HCT116 (cell line): ENCODE measurements around the gene SHISA6. TPM values are rescaled to one million over a fixed set of nuclear protein-coding genes. Genes with fewer than 3 reads are reported as not detected.

Source experiments
- ATAC-seq: fragments of 200-7000 bp; cut with Tn5 transposase; 2 replicates; pipeline ENCODE4 v1.9.1; 2020; ENCODE audit warnings: mild to moderate bottlenecking, moderate library complexity
- BruUV-seq: library from RNA; stranded (reverse); fragments of 400-500 nt; replicated peaks from 2 replicates; lab custom pipeline; 2021; lab: Mats Ljungman, UMichigan
- CTCF ChIA-PET: fragments of 300-600 bp; sonication (Branson Sonifier 250); formaldehyde crosslinking; loops from one replicate; lab custom pipeline; 2021; ENCODE audit warnings: antibody characterized with exemption; lab: Charles Lee
- POLR2A ChIA-PET: fragments of 300-600, 350-600 bp; sonication (Branson Sonifier 250); formaldehyde crosslinking; loops from one replicate; lab custom pipeline; 2021; ENCODE audit warnings: antibody characterized with exemption; lab: Charles Lee
- RAD21 ChIA-PET, 2 experiments: fragments of 300-600 bp; sonication (Branson Sonifier 250); formaldehyde crosslinking; loops; one replicate each; lab custom pipeline; 2023; ENCODE audit warnings: low total read pairs in 2 of 2; ENCODE audit not compliant: uncharacterized antibody in 2 of 2, unreplicated experiment in 2 of 2, low non-redundant PET in 1 of 2; lab: Charles Lee
- DNase-seq: peaks from one replicate; pipeline ENCODE4 v3.0.0-alpha.2; 2010; ENCODE audit warnings: low read depth, low spot score
- H2AFZ ChIP-seq: fragments of 200-600 bp; shearing (Covaris generic), sonication (generic); 2 replicates; pipeline ENCODE4 v1.6.1; 2017; ENCODE audit warnings: low read depth, mixed run types, mixed read lengths, antibody characterized with exemption, low read length; ENCODE audit not compliant: poor library complexity, severe bottlenecking
- H3K27ac ChIP-seq: 2 replicates; pipeline ENCODE4 v1.5.1; 2012; ENCODE audit warnings: low read depth, low read length
- H3K27me3 ChIP-seq: fragments of 200-600 bp; sonication (generic); 2 replicates; pipeline ENCODE4 v1.6.1; 2016; ENCODE audit warnings: mixed run types, low read length, mixed read lengths; ENCODE audit not compliant: insufficient read depth
- H3K36me3 ChIP-seq, 2 experiments: fragments of 200-500 bp in 1 of 2; fragments of 200-600 bp in 1 of 2; sonication (Bioruptor generic) in 1 of 2; sonication (generic) in 1 of 2; 2 replicates each; pipeline versions ENCODE4 v1.5.1 to v1.6.1; 2014 to 2016; ENCODE audit warnings: low read length in 2 of 2, inconsistent platforms in 1 of 2, mixed read lengths in 1 of 2, mixed run types in 1 of 2; ENCODE audit not compliant: insufficient read depth in 2 of 2, control insufficient read depth in 1 of 2
- H3K4me1 ChIP-seq, 2 experiments: fragments of 200-600 bp in 1 of 2; sonication (generic) in 1 of 2; 2 replicates each; pipeline versions ENCODE4 v1.5.1 to v1.6.1; 2012 to 2017; ENCODE audit warnings: low read length in 2 of 2, inconsistent platforms in 1 of 2, mild to moderate bottlenecking in 1 of 2, mixed read lengths in 1 of 2, mixed run types in 1 of 2, moderate library complexity in 1 of 2; ENCODE audit not compliant: insufficient read depth in 2 of 2, control insufficient read depth in 1 of 2
- H3K4me2 ChIP-seq: fragments of 200-600 bp; sonication (generic); 2 replicates; pipeline ENCODE4 v1.6.1; 2017; ENCODE audit warnings: mixed run types, low read length, mixed read lengths
- H3K4me3 ChIP-seq, 2 experiments: fragments of 200-600 bp in 1 of 2; sonication (generic) in 1 of 2; replicated peaks in 1 of 2; 2 replicates each; pipeline ENCODE4 v1.5.1; 2011 to 2016; ENCODE audit warnings: low read length in 2 of 2, control low read depth in 1 of 2, low read depth in 1 of 2, mild to moderate bottlenecking in 1 of 2, mixed read lengths in 1 of 2, mixed run types in 1 of 2
- H3K79me2 ChIP-seq: fragments of 200-600 bp; sonication (generic); 2 replicates; pipeline ENCODE4 v1.6.1; 2017; ENCODE audit warnings: mild to moderate bottlenecking, mixed run types, low read length, moderate library complexity, mixed read lengths; ENCODE audit not compliant: insufficient read depth
- H3K9ac ChIP-seq: fragments of 200-600 bp; sonication (generic); 2 replicates; pipeline ENCODE4 v1.6.1; 2016; ENCODE audit warnings: low read length, mixed read lengths
- H3K9me2 ChIP-seq: fragments of 200-600 bp; sonication (generic), shearing (Covaris generic); 2 replicates; pipeline ENCODE4 v1.6.1; 2017; ENCODE audit warnings: mixed run types, mild to moderate bottlenecking, moderate library complexity; ENCODE audit not compliant: insufficient read depth
- H3K9me3 ChIP-seq, 2 experiments: fragments of 200-500 bp in 1 of 2; fragments of 200-600 bp in 1 of 2; sonication (Bioruptor generic) in 1 of 2; sonication (generic) in 1 of 2; 2 replicates each; pipeline ENCODE4 v1.6.1; 2014 to 2017; ENCODE audit warnings: low read length in 2 of 2, mixed read lengths in 2 of 2, inconsistent platforms in 1 of 2, low read depth in 1 of 2, mild to moderate bottlenecking in 1 of 2, mixed run types in 1 of 2, moderate library complexity in 1 of 2; ENCODE audit not compliant: control insufficient read depth in 1 of 2, insufficient read depth in 1 of 2
- H4K20me1 ChIP-seq: fragments of 200-600 bp; sonication (generic), shearing (Covaris generic); 2 replicates; pipeline ENCODE4 v1.6.1; 2017; ENCODE audit warnings: mixed run types, mild to moderate bottlenecking, moderate library complexity; ENCODE audit not compliant: insufficient read depth
- CEBPB ChIP-seq: IDR thresholded peaks from 2 replicates; pipeline ENCODE4 v1.6.1; 2012; ENCODE audit warnings: low read depth
- EGR1 ChIP-seq: IDR thresholded peaks from 2 replicates; pipeline ENCODE4 v1.6.1; 2012; ENCODE audit warnings: low read depth
- ELF1 ChIP-seq: IDR thresholded peaks from 2 replicates; pipeline ENCODE4 v1.6.1; 2012; ENCODE audit warnings: low read depth, borderline replicate concordance
- EZH2phosphoT487 ChIP-seq: fragments of 200-600 bp; IDR thresholded peaks from 2 replicates; pipeline ENCODE4 v1.6.1; 2018; ENCODE audit warnings: antibody characterized with exemption, borderline replicate concordance
- FOSL1 ChIP-seq: IDR thresholded peaks from 2 replicates; pipeline ENCODE4 v1.6.1; 2012; ENCODE audit warnings: low read depth
- POLR2AphosphoS5 ChIP-seq: IDR thresholded peaks from 2 replicates; pipeline ENCODE4 v1.6.1; 2011; ENCODE audit warnings: mild to moderate bottlenecking, low read depth, low read length, moderate library complexity
- RAD21 ChIP-seq: IDR thresholded peaks from 2 replicates; pipeline ENCODE4 v1.6.1; 2012; ENCODE audit warnings: low read depth, mild to moderate bottlenecking
- REST ChIP-seq: IDR thresholded peaks from 2 replicates; pipeline ENCODE4 v1.6.1; 2012; ENCODE audit warnings: low read depth
- TCF7L2 ChIP-seq: IDR thresholded peaks from 2 replicates; pipeline ENCODE4 v1.7.0; 2011; ENCODE audit warnings: borderline replicate concordance, inconsistent platforms; ENCODE audit not compliant: insufficient read depth, insufficient read length; ENCODE audit errors: extremely low read depth
- YY1 ChIP-seq: IDR thresholded peaks from 2 replicates; pipeline ENCODE4 v1.6.1; 2011; ENCODE audit warnings: low read length, low read depth, moderate library complexity, mild to moderate bottlenecking; ENCODE audit not compliant: insufficient replicate concordance; ENCODE audit errors: extremely low read depth
- intact Hi-C: fragments of 100-400 bp; cut with micrococcal nuclease; formaldehyde crosslinking; loops from 2 replicates; pipeline ENCODE4 v1.10.0; 2022
- total RNA-seq: library from RNA; stranded (reverse); gene quantifications from one replicate; pipeline ENCODE4 v1.2.1, GENCODE V29; 2021; ENCODE audit not compliant: unreplicated experiment
- TF ChIP-seq, protein P1 (sequence below), 3 experiments: fragments of 200-600 bp in 1 of 3; sonication (generic) in 1 of 3; IDR thresholded peaks in 2 of 3; conservative IDR thresholded peaks in 1 of 3; 2 replicates each; pipeline ENCODE4 v1.5.1; 2012 to 2017; ENCODE audit warnings: low read depth in 2 of 3, low read length in 2 of 3, antibody characterized with exemption in 1 of 3, borderline replicate concordance in 1 of 3, control low read depth in 1 of 3, mild to moderate bottlenecking in 1 of 3, mixed read lengths in 1 of 3, mixed run types in 1 of 3, moderate library complexity in 1 of 3; ENCODE audit not compliant: insufficient read depth in 1 of 3
- TF ChIP-seq, protein P2 (sequence below): IDR thresholded peaks from 2 replicates; pipeline ENCODE4 v1.6.1; 2012

Gene SHISA6
- total RNA-seq, 1 experiment from 2014 or later = not detected

DNA sequence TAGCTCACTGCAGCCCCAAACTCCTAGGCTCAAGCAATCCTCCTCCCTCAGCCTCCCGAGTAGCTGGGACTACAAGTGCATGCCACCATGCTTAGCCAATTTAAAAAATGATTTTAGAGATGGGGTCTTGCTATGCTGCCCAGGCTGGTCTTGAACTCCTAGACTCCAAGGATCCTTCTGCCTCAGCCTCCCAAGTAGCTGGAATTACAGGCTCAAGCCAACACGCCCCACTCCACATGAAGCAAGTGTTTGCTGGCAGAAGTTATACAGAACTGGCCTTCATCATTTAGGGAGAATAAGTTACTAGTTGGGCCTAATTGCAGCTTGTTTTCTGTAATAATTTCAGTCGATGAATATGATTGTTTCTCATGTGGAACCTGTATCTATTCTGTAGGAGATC is 68.0 kb downstream of the SHISA6 start:
- no peaks in the 10 kb centered on the region for H3K36me3 ChIP-seq
- H3K79me2 ChIP-seq = no peaks in the 10 kb centered on the region
- no peaks in the 10 kb centered on the region for H4K20me1 ChIP-seq
- H3K4me3 ChIP-seq = no peak overlapping the region
- H3K4me2 ChIP-seq = no peak overlapping the region
- H3K27me3 ChIP-seq = no peaks in the 10 kb centered on the region
- no peaks in the 10 kb centered on the region for H3K9me2 ChIP-seq
- H3K9ac ChIP-seq = no peak overlapping the region
- BruUV-seq = no TSS peak
- RAD21 ChIA-PET = no interaction called here
- intact Hi-C loops = no loop called here
- POLR2A ChIA-PET = no interaction called here
- no peak for TF ChIP-seq TCF7L2
- H3K27ac ChIP-seq = no peak overlapping the region
- no peak for DNase-seq
- peaks cover 0 to 24% of the 10 kb centered on the region in 2 experiments; a peak in 2 of 4 replicates for H3K9me3 ChIP-seq
- no peak for ATAC-seq
- no peaks in the 10 kb centered on the region for H3K4me1 ChIP-seq
- CTCF ChIA-PET = no interaction called here
- no peak overlapping the region for H2AFZ ChIP-seq

DNA sequence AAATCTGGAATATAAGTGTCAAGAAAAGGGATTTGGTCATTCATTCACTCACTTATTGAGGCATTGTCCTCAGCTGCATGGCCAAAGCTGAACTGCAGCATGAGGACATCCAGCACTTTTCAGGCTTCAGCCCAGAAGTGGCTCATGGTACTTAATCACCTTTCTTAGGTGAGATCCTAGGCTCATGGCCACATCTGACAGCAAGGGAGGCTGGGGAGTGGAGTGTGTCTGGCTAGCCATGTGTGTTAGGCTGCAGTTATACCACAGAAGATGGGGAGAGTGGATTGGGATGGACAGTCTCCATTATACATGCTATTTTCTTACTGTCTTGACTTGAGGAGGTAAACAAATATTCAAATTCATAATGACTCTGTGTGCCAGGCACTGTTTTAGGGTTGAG is 68.8 kb downstream of the SHISA6 start:
- ATAC-seq = no peak
- ChIA-PET POLR2A (no interaction called here), RAD21 (no interaction called here), CTCF (no interaction called here)
- no peak overlapping the region for H2AFZ ChIP-seq
- no peaks in the 10 kb centered on the region for H3K79me2 ChIP-seq
- no peak overlapping the region for H3K4me3 ChIP-seq
- H4K20me1 ChIP-seq = no peaks in the 10 kb centered on the region
- H3K4me2 ChIP-seq = no peak overlapping the region
- no peaks in the 10 kb centered on the region for H3K4me1 ChIP-seq
- H3K9me2 ChIP-seq = no peaks in the 10 kb centered on the region
- no peak overlapping the region for H3K27ac ChIP-seq
- no peak for DNase-seq
- H3K27me3 ChIP-seq = no peaks in the 10 kb centered on the region
- intact Hi-C loops = no loop called here
- no peak overlapping the region for H3K9ac ChIP-seq
- H3K36me3 ChIP-seq = no peaks in the 10 kb centered on the region
- no TSS peak for BruUV-seq
- H3K9me3 ChIP-seq = peaks cover 0 to 24% of the 10 kb centered on the region in 2 experiments; a peak in 2 of 4 replicates
- TF ChIP-seq FOSL1 (no peak), REST (no peak), EGR1 (no peak), RAD21 (no peak), YY1 (no peak), ELF1 (no peak), CEBPB (no peak), EZH2phosphoT487 (no peak), POLR2AphosphoS5 (no peak)
- TF ChIP-seq, protein P1, sequence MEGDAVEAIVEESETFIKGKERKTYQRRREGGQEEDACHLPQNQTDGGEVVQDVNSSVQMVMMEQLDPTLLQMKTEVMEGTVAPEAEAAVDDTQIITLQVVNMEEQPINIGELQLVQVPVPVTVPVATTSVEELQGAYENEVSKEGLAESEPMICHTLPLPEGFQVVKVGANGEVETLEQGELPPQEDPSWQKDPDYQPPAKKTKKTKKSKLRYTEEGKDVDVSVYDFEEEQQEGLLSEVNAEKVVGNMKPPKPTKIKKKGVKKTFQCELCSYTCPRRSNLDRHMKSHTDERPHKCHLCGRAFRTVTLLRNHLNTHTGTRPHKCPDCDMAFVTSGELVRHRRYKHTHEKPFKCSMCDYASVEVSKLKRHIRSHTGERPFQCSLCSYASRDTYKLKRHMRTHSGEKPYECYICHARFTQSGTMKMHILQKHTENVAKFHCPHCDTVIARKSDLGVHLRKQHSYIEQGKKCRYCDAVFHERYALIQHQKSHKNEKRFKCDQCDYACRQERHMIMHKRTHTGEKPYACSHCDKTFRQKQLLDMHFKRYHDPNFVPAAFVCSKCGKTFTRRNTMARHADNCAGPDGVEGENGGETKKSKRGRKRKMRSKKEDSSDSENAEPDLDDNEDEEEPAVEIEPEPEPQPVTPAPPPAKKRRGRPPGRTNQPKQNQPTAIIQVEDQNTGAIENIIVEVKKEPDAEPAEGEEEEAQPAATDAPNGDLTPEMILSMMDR (IDR thresholded peaks at IDR 0.05 in 2 of 3, conservative IDR thresholded peaks at IDR 0.05 in 1 of 3; ENCODE audit: borderline replicate concordance in 1 of 3, insufficient read depth in 1 of 3, low read depth in 2 of 3, low read length in 2 of 3) = no peak
- TF ChIP-seq, protein P2, sequence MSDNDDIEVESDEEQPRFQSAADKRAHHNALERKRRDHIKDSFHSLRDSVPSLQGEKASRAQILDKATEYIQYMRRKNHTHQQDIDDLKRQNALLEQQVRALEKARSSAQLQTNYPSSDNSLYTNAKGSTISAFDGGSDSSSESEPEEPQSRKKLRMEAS = no peak
